GM12865 (cell line): Measurements from ENCODE around the gene TMEM184A.

Experiments
- DNase-seq: peaks from one replicate; pipeline ENCODE4 v3.0.0; 2010; ENCODE audit warnings: low read depth
- H3K4me3 ChIP-seq: 2 replicates; pipeline ENCODE4 v1.5.1; 2011; ENCODE audit warnings: mild to moderate bottlenecking, low read depth, low read length, control low read depth
- CTCF ChIP-seq: IDR thresholded peaks from 2 replicates; pipeline ENCODE4 v1.5.1; 2011; ENCODE audit warnings: low read length, control low read depth, low read depth, inconsistent platforms; ENCODE audit not compliant: insufficient read depth; ENCODE audit errors: missing control alignments

TMEM184A gene

DNA sequence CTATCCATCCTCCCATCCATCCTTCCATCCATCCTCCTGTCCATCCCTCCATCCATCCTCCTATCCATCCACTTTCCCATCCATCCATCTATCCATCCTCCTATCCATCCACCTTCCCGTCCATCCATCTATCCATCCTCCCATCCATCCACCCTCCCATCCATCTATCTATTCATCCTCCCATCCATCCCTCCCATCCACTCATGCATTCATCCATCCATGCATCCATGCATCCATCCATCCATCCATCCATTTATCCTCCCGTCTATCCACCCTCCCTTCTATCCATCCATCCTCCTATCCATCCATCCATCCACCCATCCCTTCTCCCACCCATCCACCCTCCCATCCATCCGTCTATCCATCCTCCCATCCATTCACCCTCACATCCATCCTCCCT, 39.0 kb upstream of the TMEM184A start:
- no peak for TF ChIP-seq CTCF

GRCh38 chr7:1593904-1594421, 38.0 kb upstream of the TMEM184A start:
- no peak overlapping the region for H3K4me3 ChIP-seq
- no peak for TF ChIP-seq CTCF
- DNase-seq = no peak

More for the DNA sequence above, 39.0 kb upstream of the TMEM184A start:
- no peak for DNase-seq
- no peak overlapping the region for H3K4me3 ChIP-seq

DNA sequence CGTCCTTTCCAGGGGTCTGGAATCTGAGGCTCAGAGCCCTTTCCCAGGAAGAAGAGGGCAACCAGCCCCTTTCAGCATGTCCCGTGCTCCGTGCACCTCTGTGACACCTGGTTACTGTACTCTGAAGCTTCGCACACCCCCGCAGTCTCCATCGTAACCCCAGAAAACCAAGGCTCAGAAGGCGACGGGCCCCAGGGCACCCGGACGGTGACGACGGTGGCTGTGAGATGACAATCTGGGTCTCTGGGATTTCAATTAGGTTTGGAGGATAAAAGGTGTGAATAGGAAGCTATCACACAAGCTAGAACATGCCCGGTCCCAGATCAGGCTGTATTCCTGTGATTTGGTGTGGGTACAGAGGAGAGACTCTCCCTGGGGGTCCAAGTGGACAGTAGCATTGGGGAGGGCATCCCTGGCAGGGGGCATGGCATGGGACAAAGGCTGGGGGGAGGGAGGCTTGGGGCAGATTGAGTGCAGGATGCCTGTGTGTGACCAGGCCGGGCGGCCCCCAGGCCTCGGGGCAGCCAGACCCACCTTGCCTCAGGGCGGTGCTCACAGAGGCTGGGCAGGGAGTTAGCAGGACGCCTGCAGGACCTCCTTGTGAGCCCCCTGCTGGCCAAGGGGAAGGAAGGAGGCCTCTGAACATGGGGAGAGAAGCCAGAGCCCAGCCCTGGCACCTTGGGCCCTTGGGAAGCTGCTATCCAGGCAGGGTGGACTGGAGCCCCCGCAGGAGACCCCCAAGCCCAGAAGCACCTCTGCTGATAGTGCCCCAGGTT, 37.3 kb upstream of the TMEM184A start:
- peak; percentile 45 for TF ChIP-seq CTCF
- DNase-seq = peak; percentile 21
- H3K4me3 ChIP-seq = no peak overlapping the region

GRCh38 chr7:1592299-1592871, 36.4 kb upstream of the TMEM184A start:
- no peak overlapping the region for H3K4me3 ChIP-seq
- no peak for TF ChIP-seq CTCF
- no peak for DNase-seq

GRCh38 chr7:1591876-1592275, 35.9 kb upstream of the TMEM184A start:
- no peak for DNase-seq
- no peak for TF ChIP-seq CTCF
- H3K4me3 ChIP-seq = no peak overlapping the region

- TF ChIP-seq CTCF = no peak
- H3K4me3 ChIP-seq = no peak overlapping the region
- DNase-seq = no peak
These were observed 35.4 kb upstream of the TMEM184A start for GRCh38 chr7:1591396-1591795.
